HepG2 (cell line): ENCODE results near the gene CITED4. TPM values are rescaled to one million over a fixed set of nuclear protein-coding genes. Genes with fewer than 3 reads are reported as not detected.

Source experiments
- CENPT ChIP-seq: sonication (generic); formaldehyde crosslinking; IDR thresholded peaks from 2 replicates; pipeline ENCODE4 v1.8.0; 2022; ENCODE audit warnings: low read depth, mild to moderate bottlenecking, moderate library complexity, missing genetic modification reagents
- FOXK2 ChIP-seq: fragments of 450-650 bp; IDR thresholded peaks from 2 replicates; pipeline ENCODE4 v1.6.1; 2016
- KDM6A ChIP-seq: IDR thresholded peaks from 2 replicates; pipeline ENCODE4 v1.6.1; 2016; ENCODE audit warnings: low read depth
- NFE2 ChIP-seq: sonication (generic); formaldehyde crosslinking; IDR thresholded peaks from 2 replicates; pipeline ENCODE4 v1.4.0; 2020; ENCODE audit warnings: missing genetic modification reagents
- NR2C2 ChIP-seq: sonication (generic); formaldehyde crosslinking; IDR thresholded peaks from 2 replicates; pipeline ENCODE4 v1.4.0; 2020; ENCODE audit warnings: missing genetic modification reagents, mild to moderate bottlenecking, moderate library complexity, borderline replicate concordance
- PLRG1 ChIP-seq: fragments of 450-650 bp; conservative IDR thresholded peaks from 2 replicates; pipeline ENCODE4 v1.6.1; 2016
- PRPF4 ChIP-seq: fragments of 200-400 bp; formaldehyde crosslinking; IDR thresholded peaks from 2 replicates; pipeline ENCODE4 v1.6.1; 2016; ENCODE audit warnings: low read length, low read depth; ENCODE audit not compliant: poor library complexity, severe bottlenecking
- ZC3H4 ChIP-seq: sonication (generic); formaldehyde crosslinking; IDR thresholded peaks from 2 replicates; pipeline ENCODE4 v1.4.0; 2020; ENCODE audit warnings: missing genetic modification reagents, borderline replicate concordance
- ZHX1 ChIP-seq: sonication (generic); formaldehyde crosslinking; IDR thresholded peaks from 2 replicates; pipeline ENCODE4 v1.8.1; 2022; ENCODE audit warnings: low read depth, mild to moderate bottlenecking, missing genetic modification reagents
- ZNF124 ChIP-seq: sonication (generic); formaldehyde crosslinking; IDR thresholded peaks from 2 replicates; pipeline ENCODE4 v1.4.0; 2020; ENCODE audit warnings: missing genetic modification reagents
- ZNF230 ChIP-seq: sonication (generic); formaldehyde crosslinking; IDR thresholded peaks from 2 replicates; pipeline ENCODE4 v1.4.0; 2020; ENCODE audit warnings: mild to moderate bottlenecking, missing genetic modification reagents
- ZNF280B ChIP-seq: sonication (generic); formaldehyde crosslinking; IDR thresholded peaks from 2 replicates; pipeline ENCODE4 v1.5.0; 2020; ENCODE audit warnings: missing genetic modification reagents, mild to moderate bottlenecking, borderline replicate concordance
- ZNF496 ChIP-seq: sonication (generic); formaldehyde crosslinking; IDR thresholded peaks from 2 replicates; pipeline ENCODE4 v1.8.1; 2023; ENCODE audit warnings: mild to moderate bottlenecking, moderate library complexity, missing genetic modification reagents; ENCODE audit not compliant: insufficient replicate concordance
- ZNF605 ChIP-seq: sonication (generic); formaldehyde crosslinking; IDR thresholded peaks from 2 replicates; pipeline ENCODE4 v1.8.0; 2022; ENCODE audit warnings: mild to moderate bottlenecking, missing genetic modification reagents
- ZNF788 ChIP-seq: sonication (generic); formaldehyde crosslinking; IDR thresholded peaks from 2 replicates; pipeline ENCODE4 v1.5.0; 2020; ENCODE audit warnings: mild to moderate bottlenecking, missing genetic modification reagents, borderline replicate concordance
- ZNF816 ChIP-seq: sonication (generic); formaldehyde crosslinking; IDR thresholded peaks from 2 replicates; pipeline ENCODE4 v1.8.0; 2022; ENCODE audit warnings: missing genetic modification reagents, mild to moderate bottlenecking, borderline replicate concordance
- ZNF841 ChIP-seq: sonication (generic); formaldehyde crosslinking; IDR thresholded peaks from 2 replicates; pipeline ENCODE4 v1.8.1; 2023; ENCODE audit warnings: missing genetic modification reagents, borderline replicate concordance
- polyA plus RNA-seq, 8 experiments: library from polyadenylated mRNA; depleted of rRNA in 3 of 8; stranded (reverse) in 7 of 8; unstranded in 1 of 8; fragments of >200 nt; fragmentation: Illumina TruSeq in 4 of 8; extraction: Trizol in 4 of 8; gene quantifications; 2 replicates each; pipeline versions ENCODE4 v1.2.1 to v1.2.3, GENCODE V29; 2011 to 2016; ENCODE audit warnings: low read depth in 4 of 8, missing spikeins in 1 of 8, mixed read lengths in 1 of 8; ENCODE audit not compliant: insufficient read depth in 1 of 8
- total RNA-seq, 5 experiments: library from RNA; depleted of rRNA; stranded (reverse); fragments of >200 nt; fragmentation: Illumina TruSeq; extraction: Trizol; gene quantifications; 2 replicates each; pipeline ENCODE4 v1.2.3, GENCODE V29; 2016; ENCODE audit warnings: low read depth in 1 of 5
- TF ChIP-seq, protein P1 (sequence below): sonication (generic); formaldehyde crosslinking; IDR thresholded peaks from 2 replicates; pipeline ENCODE4 v1.8.1; 2023; ENCODE audit warnings: missing genetic modification reagents, mild to moderate bottlenecking, borderline replicate concordance
- TF ChIP-seq, protein P2 (sequence below): IDR thresholded peaks from 2 replicates; pipeline ENCODE4 v1.6.1; 2016; ENCODE audit warnings: control low read depth
- TF ChIP-seq, protein P3 (sequence below): sonication (generic); formaldehyde crosslinking; IDR thresholded peaks from 2 replicates; pipeline ENCODE4 v1.4.0; 2020; ENCODE audit warnings: missing genetic modification reagents
- TF ChIP-seq, protein P4 (sequence below): sonication (generic); formaldehyde crosslinking; IDR thresholded peaks from 2 replicates; pipeline ENCODE4 v1.5.0; 2020; ENCODE audit warnings: missing genetic modification reagents

The CITED4 gene
- total and polyA plus RNA-seq, 2 of the 13 experiments (the other 11 are each of a cell fraction or from before 2014, with no cell fraction given): 1.5 to 9.9 TPM

GRCh38 chr1:40862008-40862863 is at the start of gene CITED4 (continued):
- TF ChIP-seq ZNF841 (CRISPR knock-in tag) (no peak), ZNF280B (CRISPR knock-in tag) (peak; percentile 81; the same call in 1 of the 2 replicates), ZNF816 (CRISPR knock-in tag) (no peak), ZNF496 (no peak), NR2C2 (CRISPR knock-in tag) (no peak; the same call in 1 of the 2 replicates), ZHX1 (peak; percentile 59; the same call in 1 of the 2 replicates), PRPF4 (no peak), KDM6A (CRISPR knock-in tag) (no peak), NFE2 (CRISPR knock-in tag) (no peak), ZC3H4 (CRISPR knock-in tag) (no peak), PLRG1 (no peak), ZNF124 (CRISPR knock-in tag) (no peak), CENPT (peak; percentile 72; the same call in 1 of the 2 replicates), ZNF788 (CRISPR knock-in tag) (peak; percentile 80; the same call in 1 of the 2 replicates), FOXK2 (no peak), ZNF605 (CRISPR knock-in tag) (no peak), ZNF230 (CRISPR knock-in tag) (peak; percentile 42; the same call in 1 of the 2 replicates)
- TF ChIP-seq, protein P1, sequence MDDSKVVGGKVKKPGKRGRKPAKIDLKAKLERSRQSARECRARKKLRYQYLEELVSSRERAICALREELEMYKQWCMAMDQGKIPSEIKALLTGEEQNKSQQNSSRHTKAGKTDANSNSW (CRISPR knock-in tag): no peak
- TF ChIP-seq, protein P2, sequence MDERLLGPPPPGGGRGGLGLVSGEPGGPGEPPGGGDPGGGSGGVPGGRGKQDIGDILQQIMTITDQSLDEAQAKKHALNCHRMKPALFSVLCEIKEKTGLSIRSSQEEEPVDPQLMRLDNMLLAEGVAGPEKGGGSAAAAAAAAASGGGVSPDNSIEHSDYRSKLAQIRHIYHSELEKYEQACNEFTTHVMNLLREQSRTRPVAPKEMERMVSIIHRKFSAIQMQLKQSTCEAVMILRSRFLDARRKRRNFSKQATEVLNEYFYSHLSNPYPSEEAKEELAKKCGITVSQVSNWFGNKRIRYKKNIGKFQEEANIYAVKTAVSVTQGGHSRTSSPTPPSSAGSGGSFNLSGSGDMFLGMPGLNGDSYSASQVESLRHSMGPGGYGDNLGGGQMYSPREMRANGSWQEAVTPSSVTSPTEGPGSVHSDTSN (CRISPR knock-in tag): no peak
- TF ChIP-seq, protein P3, sequence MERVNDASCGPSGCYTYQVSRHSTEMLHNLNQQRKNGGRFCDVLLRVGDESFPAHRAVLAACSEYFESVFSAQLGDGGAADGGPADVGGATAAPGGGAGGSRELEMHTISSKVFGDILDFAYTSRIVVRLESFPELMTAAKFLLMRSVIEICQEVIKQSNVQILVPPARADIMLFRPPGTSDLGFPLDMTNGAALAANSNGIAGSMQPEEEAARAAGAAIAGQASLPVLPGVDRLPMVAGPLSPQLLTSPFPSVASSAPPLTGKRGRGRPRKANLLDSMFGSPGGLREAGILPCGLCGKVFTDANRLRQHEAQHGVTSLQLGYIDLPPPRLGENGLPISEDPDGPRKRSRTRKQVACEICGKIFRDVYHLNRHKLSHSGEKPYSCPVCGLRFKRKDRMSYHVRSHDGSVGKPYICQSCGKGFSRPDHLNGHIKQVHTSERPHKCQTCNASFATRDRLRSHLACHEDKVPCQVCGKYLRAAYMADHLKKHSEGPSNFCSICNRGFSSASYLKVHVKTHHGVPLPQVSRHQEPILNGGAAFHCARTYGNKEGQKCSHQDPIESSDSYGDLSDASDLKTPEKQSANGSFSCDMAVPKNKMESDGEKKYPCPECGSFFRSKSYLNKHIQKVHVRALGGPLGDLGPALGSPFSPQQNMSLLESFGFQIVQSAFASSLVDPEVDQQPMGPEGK (CRISPR knock-in tag): peak; percentile 79
- TF ChIP-seq, protein P4, sequence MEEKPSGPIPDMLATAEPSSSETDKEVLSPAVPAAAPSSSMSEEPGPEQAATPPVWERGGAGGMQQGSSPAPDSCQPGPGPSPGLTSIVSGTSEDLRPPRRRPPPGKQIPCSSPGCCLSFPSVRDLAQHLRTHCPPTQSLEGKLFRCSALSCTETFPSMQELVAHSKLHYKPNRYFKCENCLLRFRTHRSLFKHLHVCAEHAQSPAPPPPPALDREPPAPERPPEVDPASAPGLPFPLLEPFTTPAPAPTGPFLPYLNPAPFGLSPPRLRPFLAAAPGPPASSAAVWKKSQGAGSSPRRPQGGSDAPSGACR (CRISPR knock-in tag): no peak
